Globus pallidus (tissue), 1 donor: Measurements from ENCODE around the gene REX1BD.
A peak's percentile ranks its signal among the peaks of the same experiment; 100 is the strongest.

Experiments
- DNase-seq: peaks from one replicate; pipeline ENCODE4 v3.0.0-alpha.2; 2015; ENCODE audit warnings: low spot score

The REX1BD gene

DNA sequence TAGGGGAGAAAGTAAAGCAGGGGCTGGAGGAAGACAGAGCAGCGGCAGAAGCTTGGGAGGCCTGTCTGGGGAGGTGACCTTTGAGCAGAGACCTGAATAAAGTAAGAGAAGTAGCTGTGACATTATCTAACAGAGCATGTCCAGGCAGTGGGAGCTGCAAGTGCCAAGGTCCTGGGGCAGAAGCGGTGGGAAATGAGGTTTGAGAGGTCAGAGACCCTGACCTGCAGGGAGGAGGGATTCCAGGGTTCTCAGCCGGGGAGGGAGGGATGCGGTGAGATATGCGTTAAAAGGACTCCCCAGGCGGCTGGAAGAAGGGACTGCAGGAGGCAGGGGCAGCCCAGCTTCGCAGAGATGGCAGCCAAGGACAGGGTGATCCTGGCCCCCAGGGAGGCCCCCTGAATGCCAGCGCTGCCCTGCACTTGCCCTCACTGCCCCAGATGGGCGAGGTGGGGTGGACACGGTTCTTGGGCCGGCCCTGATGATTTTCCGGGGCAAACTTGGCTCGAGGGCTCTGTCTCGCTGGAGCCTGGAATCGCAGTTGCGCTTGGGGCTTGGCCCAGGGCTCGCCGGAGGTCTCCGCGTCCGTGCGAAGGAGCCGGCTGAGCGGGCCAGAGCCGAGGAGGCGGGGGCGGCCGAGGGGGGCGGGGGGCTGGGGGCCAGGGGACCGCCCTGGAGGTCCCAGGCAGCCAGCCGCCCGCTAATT, 14.8 kb downstream of the REX1BD start:
- DNase-seq, result no peak

DNA sequence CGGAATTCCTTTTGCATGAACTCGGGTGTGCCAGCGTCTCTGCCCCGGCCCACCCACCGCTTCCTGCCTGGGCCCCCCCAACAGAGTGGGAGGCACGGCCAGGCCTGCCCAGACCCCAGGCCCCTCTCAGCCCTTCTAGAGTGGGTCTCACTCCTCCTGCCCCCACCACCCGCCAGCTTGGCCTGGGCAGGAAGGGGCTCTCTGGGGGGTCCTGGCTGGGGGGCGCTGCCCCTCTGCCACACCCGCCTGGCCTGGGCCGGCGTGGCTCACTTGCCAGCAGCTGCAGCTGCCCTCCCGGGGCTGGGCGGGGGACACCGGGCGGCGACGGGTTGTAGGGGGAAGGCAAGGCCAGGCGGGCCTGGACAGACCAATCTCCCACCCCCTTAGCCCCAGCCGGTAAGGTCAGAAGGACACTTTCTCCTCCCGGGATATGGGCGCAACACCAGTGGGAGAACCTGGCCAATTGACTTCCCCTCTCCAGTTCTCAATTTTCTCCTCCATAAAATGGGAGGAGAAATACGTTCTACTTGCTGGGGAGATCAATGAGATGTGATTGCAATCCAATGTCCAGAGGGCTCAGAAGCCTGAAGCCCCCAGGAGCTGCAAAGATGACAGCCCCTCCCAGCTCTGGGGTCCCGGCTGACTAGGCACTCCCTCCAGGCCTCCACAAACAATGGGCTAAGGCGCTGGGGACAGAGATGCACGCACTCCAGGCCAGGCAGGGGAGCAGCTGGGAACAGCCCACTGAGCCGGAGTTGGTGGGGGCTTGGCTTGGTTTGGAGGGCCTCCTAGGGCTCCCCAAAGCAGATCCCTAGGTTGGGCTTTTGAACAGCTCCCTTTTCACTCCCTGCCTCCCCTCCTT, 15.6 kb downstream of the REX1BD start:
- DNase-seq, result no peak

DNA sequence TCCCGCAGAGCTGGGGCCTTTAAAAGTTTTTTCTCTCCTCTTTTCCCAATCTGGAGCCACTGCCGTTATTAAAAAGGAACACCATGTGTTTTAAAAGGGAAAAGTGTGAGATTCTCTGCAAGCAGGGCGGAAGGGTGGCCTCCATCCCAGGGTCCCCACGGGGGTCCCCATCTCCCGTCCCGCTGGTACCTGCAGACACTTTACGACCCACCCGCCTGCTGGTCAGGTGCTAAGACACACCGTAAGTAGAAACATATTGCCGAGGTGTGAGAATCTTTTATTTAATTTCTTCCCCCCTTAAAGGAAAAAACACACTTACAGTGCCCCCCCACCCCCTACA, 16.2 kb downstream of the REX1BD start:
- no peak for DNase-seq

DNA sequence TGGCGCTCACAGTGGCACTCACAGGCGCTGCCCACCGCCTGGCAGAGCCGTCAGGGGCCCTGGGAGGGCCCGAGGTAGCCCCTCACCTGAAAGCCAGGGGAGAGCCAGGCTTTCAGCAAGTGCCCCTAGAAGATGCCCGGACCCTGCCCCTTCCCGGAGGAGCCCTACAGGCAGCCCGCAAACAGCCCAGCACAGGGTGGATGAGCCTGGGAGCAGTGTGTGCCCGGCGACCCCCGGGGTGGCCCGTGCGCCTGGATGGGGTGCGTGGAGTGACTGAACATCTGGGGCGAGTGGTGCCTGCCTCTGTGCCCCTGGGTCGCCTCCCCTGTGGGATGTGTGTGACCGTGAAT, 16.6 kb downstream of the REX1BD start:
- DNase-seq, result no peak

DNA sequence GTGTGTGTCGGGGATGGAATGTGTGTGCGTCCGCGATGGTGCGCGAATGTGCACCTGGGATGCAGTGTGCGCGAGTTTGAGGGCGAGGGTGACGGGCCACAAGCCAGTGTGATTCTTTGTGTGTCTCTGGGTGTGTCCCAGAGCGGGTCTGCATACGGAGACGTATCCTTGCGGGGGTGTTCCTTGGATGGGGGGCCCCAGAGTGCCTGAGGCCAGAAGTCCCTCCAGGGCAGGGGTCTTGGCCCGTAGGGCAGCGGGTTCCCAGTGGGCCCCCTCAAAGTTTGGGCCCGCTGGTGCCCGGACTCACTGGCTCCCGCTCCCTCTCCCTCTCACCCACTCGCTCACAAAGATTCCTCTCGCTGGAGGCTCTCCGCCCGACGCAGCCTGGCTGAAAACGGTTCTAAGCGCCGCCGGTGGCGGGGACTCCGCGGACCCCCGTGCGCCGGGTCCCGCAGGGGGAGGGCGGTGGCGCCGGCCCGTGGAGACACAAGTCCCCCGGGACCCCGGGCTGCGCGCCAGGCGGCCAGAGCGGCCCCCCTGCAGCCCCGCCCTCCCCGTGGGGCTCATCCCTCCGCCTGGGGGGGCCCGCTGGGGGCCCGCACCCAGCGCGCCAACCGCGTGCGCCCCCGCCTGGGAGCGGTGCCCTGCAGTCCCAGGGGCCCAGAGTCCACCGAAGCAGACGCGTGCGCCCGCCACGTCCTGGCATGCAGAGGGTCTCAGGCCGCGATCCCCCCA, 17.1 kb downstream of the REX1BD start:
- DNase-seq, result no peak

DNA sequence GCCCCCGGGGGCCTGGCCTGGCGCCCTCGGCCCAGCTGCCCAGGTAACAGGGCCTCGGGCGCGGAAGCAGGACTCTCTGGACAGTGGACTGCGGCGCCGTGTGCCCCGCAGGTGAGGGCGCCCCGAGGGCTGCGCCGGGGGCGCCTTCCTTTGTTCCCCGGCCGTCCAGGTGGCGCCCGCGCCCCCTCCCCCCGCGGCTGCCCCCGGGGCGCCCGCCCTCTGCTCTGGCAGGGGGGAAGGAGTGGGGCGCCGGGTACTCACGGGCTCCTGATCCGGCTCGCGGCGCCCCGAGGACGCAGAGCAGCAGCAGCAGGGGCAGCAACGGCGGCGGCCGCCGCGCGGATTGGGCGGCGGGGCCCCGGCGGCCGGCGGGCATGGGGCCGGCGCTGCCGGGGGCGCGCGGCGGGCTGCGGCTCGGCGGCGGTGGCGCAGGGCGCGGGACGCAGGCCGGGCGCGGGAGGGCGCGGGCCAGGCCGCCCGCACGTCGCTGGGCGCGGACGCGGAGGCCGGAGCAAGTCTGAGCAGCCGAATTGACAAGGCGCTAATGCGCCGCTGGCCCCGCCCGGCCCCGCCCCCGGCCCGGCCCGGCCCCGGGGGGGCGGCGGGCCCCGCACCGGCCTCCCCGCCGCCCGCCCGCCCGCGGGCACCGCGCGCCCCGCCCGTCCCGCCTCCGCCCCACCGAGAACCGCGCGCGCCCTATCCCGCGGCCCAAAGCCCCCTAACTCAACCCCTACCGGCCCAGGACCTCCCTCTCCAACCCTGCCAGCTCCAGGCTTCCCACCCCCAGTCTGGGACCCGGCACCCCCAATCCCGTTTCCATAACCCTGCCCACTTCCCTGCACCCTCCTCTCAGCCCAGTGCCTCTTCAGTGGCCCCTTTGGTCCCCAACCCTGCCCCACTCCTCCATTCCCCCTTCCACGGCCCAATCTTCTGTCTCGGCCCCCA, 18.0 kb downstream of the REX1BD start, which contains the start of gene CRLF1:
Gene CRLF1 (minus strand): TSS at position 519 of the 945 bp plus-strand sequence. CDS start 143 bp downstream, at position 376.
- no peak for DNase-seq

DNA sequence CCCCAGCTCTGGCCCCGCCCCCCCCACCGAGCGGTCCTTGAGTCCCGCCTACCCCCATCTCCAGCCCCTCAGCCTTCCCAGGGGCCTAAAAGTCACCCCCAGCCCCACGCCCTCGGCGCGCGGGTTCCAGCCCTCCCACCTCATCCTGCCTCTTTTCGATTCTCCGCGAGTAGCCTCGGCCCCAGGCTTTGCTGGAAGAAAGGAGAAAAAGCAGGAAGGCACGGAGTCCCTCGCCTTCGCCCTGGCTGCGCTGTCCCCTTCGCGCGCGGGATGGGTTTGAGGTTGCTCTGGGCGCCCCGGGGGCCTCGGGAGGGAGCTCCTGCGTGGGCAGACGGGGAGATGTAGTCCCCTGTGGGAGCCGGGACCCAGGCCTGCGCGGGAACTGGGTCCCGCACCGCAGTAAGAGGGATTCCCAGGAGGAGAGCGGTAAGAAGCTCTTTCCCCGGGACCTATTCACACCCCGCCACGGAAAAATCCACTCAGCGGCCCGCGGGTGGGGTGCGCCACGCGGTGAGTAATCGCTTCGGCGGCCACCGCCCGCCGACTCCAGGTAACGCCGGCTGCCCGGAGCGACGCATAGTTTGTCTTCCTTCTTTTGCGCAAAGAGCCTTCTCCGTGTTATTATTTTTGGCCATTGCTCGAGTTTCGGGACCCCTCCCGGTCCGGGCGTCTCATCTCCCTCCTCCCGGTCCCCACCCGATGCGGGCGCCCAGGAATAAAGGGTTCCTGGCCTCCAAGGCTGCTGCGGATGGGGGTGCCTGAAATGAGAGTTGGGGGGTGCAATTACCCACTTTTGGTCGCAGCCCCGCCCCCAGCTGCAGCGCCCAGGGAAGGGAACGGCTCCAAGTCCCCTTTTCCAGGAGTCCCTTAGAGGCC, 18.9 kb downstream of the REX1BD start:
- DNase-seq, result no peak

DNA sequence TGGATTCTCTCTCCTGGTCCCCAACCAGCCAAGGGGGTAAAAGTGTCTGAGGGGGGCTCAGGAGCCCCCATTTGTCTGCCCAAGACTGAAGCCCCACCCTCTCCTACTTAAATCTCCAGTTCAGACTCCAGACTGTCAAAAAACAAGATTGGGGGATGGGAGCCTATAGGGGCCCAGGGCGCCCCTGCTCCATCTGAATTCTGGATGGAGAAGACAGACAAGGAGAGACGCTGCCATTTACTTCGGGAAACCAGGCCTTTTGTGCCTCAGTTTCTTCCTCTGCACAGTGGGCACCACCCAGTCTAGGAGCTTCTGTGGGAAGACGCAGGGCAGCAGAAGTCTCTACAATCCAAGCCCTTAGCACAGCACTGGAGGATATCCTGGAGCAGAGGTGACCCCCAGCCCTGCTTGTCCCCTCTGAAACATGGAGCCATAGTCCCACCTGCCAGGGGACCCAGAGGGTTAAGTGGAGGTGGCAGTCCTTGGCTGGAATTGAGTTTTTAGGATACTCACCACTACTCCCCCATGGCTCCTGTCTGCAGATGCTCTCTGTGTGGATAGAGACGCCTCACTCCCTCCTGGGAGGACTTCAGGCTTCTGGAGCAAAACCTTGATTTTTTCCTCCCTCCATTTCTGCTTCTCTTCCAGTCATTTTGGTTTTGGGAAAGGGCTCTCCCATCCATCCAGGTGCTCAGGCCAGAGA, 19.7 kb downstream of the REX1BD start:
- DNase-seq, result no peak

DNA sequence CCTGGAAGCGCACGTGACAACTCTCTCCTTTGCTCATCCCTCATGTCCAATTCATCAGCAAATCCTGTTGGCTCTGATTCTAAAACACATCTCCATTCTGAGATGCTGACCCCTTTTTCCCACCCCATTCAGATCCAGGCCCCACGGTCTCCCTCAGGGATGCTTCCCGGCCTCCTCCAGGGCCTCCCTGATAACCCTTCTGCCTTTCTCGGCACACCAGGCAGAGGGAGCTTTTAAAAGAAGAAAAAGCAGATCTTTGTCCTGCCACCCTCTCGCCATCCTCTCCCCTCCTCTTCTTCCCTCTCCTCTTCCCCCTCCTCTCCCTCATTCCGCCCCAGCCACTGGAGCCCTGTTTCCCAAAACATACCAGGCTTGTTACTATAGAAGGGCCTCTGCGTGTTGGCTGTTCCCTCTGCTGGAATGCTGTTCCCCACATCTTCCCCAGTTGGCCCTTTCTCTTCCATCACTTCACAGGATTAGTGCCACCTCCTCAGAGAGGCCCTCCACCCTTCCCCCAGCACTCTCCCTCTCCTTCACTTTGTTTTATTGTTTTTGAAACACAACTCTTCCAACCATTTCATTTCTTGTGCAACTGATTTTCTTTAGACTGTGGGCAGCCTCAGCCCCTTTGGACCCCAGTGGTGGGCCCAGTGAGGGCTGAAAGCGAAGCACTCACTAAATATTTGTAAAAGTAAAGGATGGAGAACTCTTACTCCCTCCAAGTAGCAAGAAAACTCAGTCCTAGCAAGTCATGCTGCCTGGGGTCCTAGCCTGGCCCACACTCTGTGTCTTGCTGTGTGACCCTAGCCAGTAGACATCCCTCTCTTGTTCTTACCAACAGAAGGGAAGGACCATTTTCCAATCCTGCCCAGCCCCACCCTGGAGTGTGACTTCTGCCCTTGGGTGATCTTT, 20.5 kb downstream of the REX1BD start:
- DNase-seq, result no peak

DNA sequence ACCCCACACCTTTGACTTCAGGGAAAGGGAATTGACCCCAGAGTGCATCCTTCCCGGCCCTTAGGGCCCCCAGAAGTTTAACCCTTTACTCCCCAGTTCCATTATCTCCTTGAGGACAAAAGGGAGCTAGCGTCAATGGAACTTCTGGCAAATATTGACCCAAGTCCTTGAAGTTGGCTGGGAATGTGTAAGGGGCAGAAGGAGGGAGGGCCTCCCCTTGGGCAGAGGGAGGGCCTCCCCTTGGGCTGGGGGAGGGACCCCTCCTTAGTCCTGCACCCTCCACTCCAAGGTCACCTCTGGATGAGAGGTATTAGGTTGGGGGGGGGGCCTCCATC, 21.1 kb downstream of the REX1BD start:
- no peak for DNase-seq

DNA sequence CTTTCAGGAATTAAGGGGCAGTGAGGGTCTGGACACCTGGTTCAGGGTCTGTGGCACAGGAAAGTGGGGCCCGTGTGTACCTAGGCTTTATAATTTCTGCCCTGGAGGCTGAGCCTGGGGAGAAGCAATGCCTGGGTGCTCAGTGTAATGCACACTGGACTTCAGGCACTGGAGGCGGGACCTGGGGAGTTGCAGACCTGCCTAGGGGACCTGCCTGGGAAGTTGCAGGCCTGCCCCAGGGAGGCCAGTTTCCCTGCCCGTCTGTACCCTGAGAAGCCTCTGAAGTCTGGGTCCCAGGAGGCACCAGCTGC, 21.6 kb downstream of the REX1BD start:
- no peak for DNase-seq

DNA sequence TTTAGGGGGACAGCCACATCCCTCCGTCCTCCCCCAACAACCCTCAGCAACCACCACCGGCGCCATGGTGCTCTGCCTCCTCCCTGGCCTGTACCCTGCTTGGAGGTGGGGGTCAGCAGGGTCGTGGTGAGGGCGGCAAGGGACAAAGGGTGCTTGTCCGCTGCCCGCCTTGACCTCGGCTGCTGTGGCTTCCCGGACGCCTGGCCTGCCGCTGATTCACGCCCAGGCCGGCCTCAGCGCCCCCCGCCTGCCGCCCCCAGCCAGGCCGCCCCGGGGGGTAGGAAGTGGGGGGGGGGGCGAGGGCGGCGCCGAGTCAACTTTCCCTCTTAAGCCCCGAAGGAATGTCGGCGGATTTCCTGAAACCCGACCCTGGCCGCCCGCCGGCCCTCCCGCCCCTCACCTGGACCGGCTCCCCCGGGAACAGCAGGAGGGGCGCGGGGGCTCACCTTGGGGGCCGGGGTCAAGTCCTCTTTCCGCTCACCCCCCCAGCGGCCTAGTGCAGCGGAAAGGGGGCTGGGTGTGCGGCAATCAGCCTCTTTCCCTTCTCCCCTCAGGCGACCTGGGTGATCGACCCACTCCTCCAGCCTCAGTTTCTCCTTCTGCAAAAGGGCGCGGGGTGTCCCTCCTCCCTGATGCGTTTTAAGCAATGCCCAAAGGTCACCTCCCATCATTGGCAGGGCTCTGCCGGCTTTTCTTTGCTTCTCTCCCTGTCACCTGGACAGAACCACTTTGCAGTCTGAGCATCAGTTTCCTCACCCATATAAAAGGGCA, 22.1 kb downstream of the REX1BD start:
- DNase-seq, result no peak

DNA sequence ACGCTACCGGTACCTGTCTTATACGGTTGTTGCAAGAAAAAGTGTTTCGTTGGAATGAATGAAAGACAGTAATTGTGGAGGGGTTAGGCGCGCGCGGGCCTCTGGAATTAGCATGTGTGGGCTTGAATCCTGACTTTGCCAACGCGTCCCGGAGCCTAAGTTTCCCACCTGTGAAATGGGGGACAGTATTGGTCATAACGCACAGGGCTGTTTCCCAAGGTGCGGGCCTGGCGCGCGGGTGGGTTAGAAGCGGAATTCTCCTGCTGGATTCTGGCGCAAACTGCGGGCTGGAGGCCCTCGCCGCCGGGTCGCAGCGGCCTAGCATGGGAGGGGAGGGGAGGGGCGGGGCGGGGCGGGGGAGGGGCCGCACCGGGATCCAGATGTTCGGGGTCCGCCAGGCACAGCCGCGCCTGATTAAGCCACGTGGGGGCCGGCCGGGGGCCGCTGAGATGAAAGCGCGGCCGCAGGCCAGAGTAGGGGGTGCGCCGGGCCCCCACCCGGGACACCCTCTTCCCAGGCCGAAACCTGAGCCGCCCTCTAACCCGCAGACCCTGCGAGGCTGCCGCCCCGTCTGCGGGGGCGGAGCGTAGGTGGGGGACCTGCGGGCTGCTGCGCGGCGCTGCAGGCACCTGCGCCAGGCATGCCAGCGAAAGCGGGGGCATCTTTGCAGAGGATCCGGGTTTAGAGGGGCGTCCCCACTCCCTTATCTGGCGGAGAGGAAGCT, 22.9 kb downstream of the REX1BD start:
- DNase-seq, result no peak

DNA sequence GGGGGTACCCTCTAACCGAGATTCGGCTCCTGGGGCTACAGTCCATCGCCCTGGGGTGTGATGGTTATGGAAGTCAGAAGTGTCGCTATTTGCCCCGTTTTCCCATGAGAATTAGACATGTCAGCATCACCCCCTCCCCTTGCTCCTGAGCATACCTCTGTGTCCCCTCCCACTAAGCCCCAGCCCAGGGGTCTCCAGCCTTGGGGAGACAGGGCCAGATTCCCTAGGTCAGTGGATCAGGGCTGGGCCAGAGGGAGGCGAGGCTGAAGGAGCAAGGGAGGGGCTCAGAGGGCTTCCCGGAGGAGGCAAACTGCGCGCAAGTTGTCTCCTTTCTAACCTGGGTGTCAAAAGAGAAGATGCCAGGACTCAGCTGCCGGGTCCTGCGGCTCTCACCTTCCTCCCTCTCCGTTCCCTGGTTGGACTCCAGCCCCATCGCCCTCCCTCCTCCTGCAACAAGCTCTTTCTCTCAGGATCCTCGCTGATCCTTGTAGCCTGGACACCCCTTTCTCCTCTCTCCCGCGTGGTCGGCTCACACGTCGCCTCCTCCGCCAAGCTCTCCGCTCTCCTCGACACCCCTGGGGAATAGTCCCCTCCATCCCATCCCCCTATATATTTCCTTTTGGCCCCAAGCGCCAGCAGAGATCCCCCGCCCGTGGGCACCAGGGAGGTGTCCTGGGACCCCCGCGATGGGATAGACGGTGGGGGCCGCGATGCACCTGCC, 23.6 kb downstream of the REX1BD start:
- DNase-seq, result no peak

DNA sequence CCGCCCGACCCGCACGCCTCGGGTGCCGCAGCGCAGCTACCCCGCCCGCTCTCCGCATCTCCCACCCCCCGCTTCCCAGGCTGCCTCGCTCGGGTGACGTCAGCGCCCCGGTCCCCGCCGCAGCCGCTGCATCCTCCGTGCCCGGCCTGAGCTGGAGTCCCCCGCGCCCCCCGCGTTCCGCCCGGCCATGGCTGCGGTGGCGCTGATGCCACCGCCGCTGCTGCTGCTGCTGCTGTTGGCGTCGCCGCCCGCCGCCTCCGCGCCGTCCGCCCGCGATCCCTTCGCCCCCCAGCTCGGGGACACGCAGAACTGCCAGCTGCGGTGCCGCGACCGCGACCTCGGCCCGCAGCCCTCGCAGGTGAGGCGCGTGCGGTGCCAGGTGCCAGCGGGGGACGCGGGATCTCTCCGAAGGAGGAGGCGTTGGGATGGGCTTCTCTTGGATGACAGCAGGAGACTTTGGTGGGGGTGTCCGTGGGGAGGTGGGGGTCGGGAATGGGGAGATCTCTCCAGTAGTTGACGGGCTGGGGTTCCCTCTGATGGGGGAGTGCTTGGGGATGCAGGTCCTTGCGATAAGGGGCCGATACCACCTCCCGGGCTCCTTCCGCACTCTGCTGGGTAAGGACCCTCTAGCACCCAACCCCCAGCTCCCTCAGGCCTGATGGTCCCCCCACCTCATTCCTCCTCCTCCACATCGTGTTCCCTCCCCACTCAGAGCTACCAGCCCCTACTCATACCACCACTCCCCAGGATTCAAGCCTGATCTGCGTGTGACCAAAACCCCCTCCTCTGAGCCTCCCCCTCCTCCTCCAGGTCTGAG, 24.4 kb downstream of the REX1BD start, which contains the start of gene TMEM59L:
Gene TMEM59L (plus strand): TSS at position 99 of the 817 bp plus-strand sequence. CDS start 89 bp downstream, at position 188.
- DNase-seq, result peak; percentile 33

DNA sequence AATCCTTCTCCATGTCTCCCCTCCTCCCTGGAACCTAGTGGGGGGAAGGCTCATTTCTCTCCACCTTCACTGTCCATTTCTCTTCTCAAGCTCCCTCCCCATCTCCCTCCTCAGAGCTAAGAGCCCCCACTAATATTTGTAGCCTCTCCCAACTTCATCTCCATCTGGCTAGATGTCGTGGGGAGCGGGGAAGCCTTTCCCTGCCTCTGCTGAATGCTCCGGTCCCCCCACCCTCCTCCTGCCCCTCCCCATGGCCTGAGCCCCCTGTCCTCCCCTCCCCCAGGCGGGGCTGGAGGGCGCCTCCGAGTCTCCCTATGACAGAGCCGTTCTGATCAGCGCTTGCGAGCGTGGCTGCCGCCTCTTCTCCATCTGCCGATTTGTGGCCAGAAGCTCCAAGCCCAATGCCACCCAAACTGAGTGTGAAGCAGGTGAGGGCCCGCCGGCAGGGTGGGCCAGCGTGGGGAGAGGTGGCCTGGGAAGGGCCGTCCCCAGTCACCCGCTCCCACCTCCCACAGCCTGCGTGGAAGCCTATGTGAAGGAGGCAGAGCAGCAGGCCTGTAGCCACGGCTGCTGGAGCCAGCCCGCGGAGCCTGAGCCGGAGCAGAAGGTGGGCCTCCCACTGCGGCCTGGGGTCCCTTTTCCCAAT, 25.1 kb downstream of the REX1BD start:
- DNase-seq, result no peak
